Naive B cell (primary cell): ENCODE measurements around the gene DNAAF5. TPM values are rescaled to one million over a fixed set of nuclear protein-coding genes. Genes with fewer than 3 reads are reported as not detected.

Experiments used
- ATAC-seq, 2 donors: fragments of 150-1000 bp; cut with Tn5 transposase; 2 replicates each; pipeline ENCODE4 v1.10.0; 2021; ENCODE audit warnings: low read depth in 2 of 2, mild to moderate bottlenecking in 2 of 2, moderate library complexity in 2 of 2
- DNase-seq: peaks from one replicate; pipeline ENCODE4 v3.0.0; 2022
- H3K27ac Mint-ChIP-seq, 6 donors: one replicate each; pipeline ENCODE4 v1.8.0; 2020 to 2022; ENCODE audit warnings: mild to moderate bottlenecking in 6 of 6, mixed read lengths in 6 of 6, moderate library complexity in 5 of 6, inconsistent platforms in 2 of 6
- H3K27me3 Mint-ChIP-seq, 3 donors: one replicate each; pipeline ENCODE4 v1.8.0; 2021 to 2022; ENCODE audit warnings: mixed read lengths in 3 of 3, mild to moderate bottlenecking in 1 of 3
- H3K36me3 Mint-ChIP-seq, 2 donors: one replicate each; pipeline ENCODE4 v1.8.0; 2020 to 2022; ENCODE audit warnings: mixed read lengths in 2 of 2, inconsistent platforms in 1 of 2, mild to moderate bottlenecking in 1 of 2
- H3K4me1 Mint-ChIP-seq, 3 donors: one replicate each; pipeline ENCODE4 v1.8.0; 2020 to 2022; ENCODE audit warnings: mixed read lengths in 3 of 3, inconsistent platforms in 1 of 3, mild to moderate bottlenecking in 1 of 3, moderate library complexity in 1 of 3
- H3K4me3 Mint-ChIP-seq, 8 donors: one replicate each; pipeline ENCODE4 v1.8.0; 2020 to 2022; ENCODE audit warnings: mild to moderate bottlenecking in 8 of 8, mixed read lengths in 8 of 8, moderate library complexity in 8 of 8, inconsistent platforms in 2 of 8
- H3K9me3 Mint-ChIP-seq, 7 donors: one replicate each; pipeline ENCODE4 v1.8.0; 2020 to 2022; ENCODE audit warnings: mixed read lengths in 7 of 7, mild to moderate bottlenecking in 5 of 7, inconsistent platforms in 2 of 7, moderate library complexity in 1 of 7
- polyA plus RNA-seq, 6 donors: library from polyadenylated mRNA; unstranded; fragments of 300-500 nt; fragmentation: Illumina TruSeq; gene quantifications; one replicate each; pipeline ENCODE4 v1.2.3, GENCODE V29; 2021; ENCODE audit warnings: low read depth in 6 of 6

The DNAAF5 gene
- polyA plus RNA-seq, 6 donors from 2014 or later, result 1.4 to 4.5 (median 2.3) TPM

GRCh38 chr7:832968-833424 lies 106.5 kb downstream of the DNAAF5 start:
- ATAC-seq, result no peak
- Mint-ChIP-seq H3K4me1 (peaks cover 38 to 67% (median 58%) of the 10 kb centered on the region in 3 donors), H3K4me3 (peak overlapping the region in 5 of 8 donors; percentile 56 to 76 (median 65)), H3K36me3 (peaks cover 0 to 6% of the 10 kb centered on the region in 2 donors), H3K27me3 (no peaks in the 10 kb centered on the region), H3K27ac (peak overlapping the region; percentile 14 to 91 (median 68)), H3K9me3 (no peaks in the 10 kb centered on the region)
- no peak for DNase-seq

GRCh38 chr7:833601-834258 lies 107.2 kb downstream of the DNAAF5 start:
- Mint-ChIP-seq H3K27me3 (no peaks in the 10 kb centered on the region), H3K36me3 (peaks cover 0 to 6% of the 10 kb centered on the region in 2 donors), H3K4me1 (peaks cover 38 to 61% (median 57%) of the 10 kb centered on the region in 3 donors), H3K9me3 (no peaks in the 10 kb centered on the region), H3K27ac (peak overlapping the region in 1 of 6 donors; percentile 50), H3K4me3 (no peak overlapping the region)
- ATAC-seq (no peak), DNase-seq (no peak)

DNA sequence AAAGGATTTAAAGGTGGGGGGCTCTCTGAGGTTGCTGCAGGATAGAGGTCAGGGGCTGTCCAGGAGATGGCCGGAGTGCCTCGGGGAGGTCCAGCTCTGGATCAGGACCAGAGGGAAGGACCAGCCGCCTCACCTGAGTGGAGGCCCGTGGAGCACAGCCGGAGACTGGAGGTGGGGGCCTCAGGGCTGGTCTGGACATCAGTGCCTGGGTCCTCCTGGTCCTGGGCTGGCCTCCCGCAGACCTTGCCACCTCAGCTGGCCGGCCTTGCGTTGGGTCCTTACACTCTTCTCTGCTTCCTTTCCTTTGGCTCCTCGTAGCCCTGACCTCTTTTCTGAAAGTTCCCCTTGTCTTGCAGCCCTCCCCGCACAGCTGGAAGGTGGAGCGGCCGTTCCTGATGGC lies 107.8 kb downstream of the DNAAF5 start:
- no peak for DNase-seq
- H3K9me3 Mint-ChIP-seq, result no peaks in the 10 kb centered on the region
- H3K4me1 Mint-ChIP-seq, result peaks cover 34 to 55% (median 53%) of the 10 kb centered on the region in 3 donors
- peak overlapping the region in 2 of 6 donors; percentile 56 to 69 for H3K27ac Mint-ChIP-seq
- H3K36me3 Mint-ChIP-seq, result peaks cover 0 to 6% of the 10 kb centered on the region in 2 donors
- no peak overlapping the region for H3K4me3 Mint-ChIP-seq
- no peaks in the 10 kb centered on the region for H3K27me3 Mint-ChIP-seq
- ATAC-seq, result no peak

- H3K27ac Mint-ChIP-seq, result no peak overlapping the region
- ATAC-seq (no peak), DNase-seq (no peak)
- H3K36me3 Mint-ChIP-seq, result peaks cover 5 to 11% of the 10 kb centered on the region in 2 donors
- no peaks in the 10 kb centered on the region for H3K9me3 Mint-ChIP-seq
- H3K27me3 Mint-ChIP-seq, result no peaks in the 10 kb centered on the region
- H3K4me3 Mint-ChIP-seq, result no peak overlapping the region
- peaks cover 34 to 48% (median 48%) of the 10 kb centered on the region in 3 donors for H3K4me1 Mint-ChIP-seq
These were observed 108.5 kb downstream of the DNAAF5 start for GRCh38 chr7:835021-835420.

DNA sequence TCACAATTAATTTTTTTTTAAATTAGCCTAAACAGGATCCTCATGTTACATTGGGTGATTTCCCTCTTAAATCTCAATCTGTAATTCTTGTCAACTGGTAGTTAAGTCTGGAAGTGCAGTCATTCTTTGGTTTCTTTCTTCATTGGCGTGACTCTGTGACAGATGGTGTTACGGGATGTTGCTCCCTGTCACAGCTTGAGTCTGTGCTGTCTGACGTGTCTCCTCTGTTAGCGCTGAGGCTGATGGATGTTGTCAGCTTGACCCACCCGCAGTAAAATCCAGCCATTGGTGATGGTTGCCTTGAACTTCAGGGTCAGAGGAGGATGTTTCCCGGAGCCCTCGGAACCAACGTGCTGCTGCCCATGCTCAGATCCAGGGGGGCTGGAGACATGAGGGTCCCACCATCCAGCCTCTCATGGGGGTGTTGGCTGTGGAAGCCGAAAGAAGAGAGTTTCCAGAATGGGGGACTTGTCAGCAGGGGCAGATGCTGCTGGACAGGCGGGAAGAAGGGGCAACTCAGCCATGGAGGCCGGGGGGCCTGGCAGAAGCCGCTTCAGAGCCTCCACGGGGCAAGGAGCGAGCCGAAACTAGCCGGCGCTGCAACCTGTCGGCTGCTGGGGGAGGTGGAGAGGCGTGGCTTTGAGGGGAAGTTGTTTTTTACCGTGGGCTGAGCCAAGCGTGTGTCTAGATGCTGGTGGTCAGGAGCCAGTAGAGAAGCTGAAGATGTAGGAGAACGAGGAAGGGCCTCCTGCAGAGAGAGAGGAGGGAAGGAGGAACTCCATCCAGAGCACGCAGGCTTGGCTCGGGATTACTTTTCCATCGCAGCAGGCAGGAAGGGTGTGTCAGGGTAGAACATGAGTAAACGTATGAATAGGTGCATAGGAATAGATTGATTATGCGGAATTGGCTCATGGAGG lies 109.2 kb downstream of the DNAAF5 start:
- peak overlapping the region in 3 of 6 donors; percentile 11 to 81 (median 78) for H3K27ac Mint-ChIP-seq
- H3K27me3 Mint-ChIP-seq, result no peaks in the 10 kb centered on the region
- no peak for DNase-seq
- H3K9me3 Mint-ChIP-seq, result no peaks in the 10 kb centered on the region
- H3K36me3 Mint-ChIP-seq, result peaks cover 8 to 11% of the 10 kb centered on the region in 2 donors
- H3K4me1 Mint-ChIP-seq, result peaks cover 27 to 41% (median 41%) of the 10 kb centered on the region in 3 donors
- H3K4me3 Mint-ChIP-seq, result peak overlapping the region in 2 of 8 donors; percentile 15 to 45
- peak; percentile 18 to 25 for ATAC-seq

Other genes with a start within 250 kb of the DNAAF5 start
- gene PDGFA, start 206.9 kb upstream of the DNAAF5 start, polyA plus RNA-seq, result under 1 TPM in 1 of 6 donors, not detected in 5; 0.12 TPM
- 1 to 10 TPM; 2.9 to 5.9 (median 4.2) TPM for gene PRKAR1B, start 582 bp downstream of the DNAAF5 start, polyA plus RNA-seq
- gene SUN1, start 105.8 kb downstream of the DNAAF5 start, polyA plus RNA-seq, result 10 to 100 TPM; 38.9 to 93.6 (median 45.5) TPM
- 10 to 100 TPM in 5 of 6 donors, 1 to 10 TPM in 1; 7.6 to 25.7 (median 16.8) TPM for gene GET4, start 149.9 kb downstream of the DNAAF5 start, polyA plus RNA-seq
- gene ADAP1, start 228.0 kb downstream of the DNAAF5 start, polyA plus RNA-seq, result 1 to 10 TPM; 3.3 to 7.0 (median 4.3) TPM
- 10 to 100 TPM; 22.6 to 34.5 (median 27.0) TPM for gene COX19, start 248.8 kb downstream of the DNAAF5 start, polyA plus RNA-seq